ENCODE results near the gene ACTMAP. TPM values are rescaled to one million over a fixed set of nuclear protein-coding genes. Genes with fewer than 3 reads are reported as not detected.
A peak's percentile ranks its signal among the peaks of the same experiment; 100 is the strongest.

ACTMAP gene
- total and polyA plus RNA-seq, 2 experiments from 2014 or later, result 9.6 to 30.4 TPM

GRCh38 chr19:40703029-40703755, 47.1 kb downstream of the ACTMAP start:
- DNase-seq (ENCODE audit: low read depth in 1 of 2, low spot score in 1 of 2), result no peak
- Histone ChIP-seq H3K9me3 (ENCODE audit: low read depth) (no peaks in the 10 kb centered on the region), H3K27ac (peak overlapping the region; percentile 16), H3K36me3 (peaks cover 31% of the 10 kb centered on the region), H3K4me3 (no peak overlapping the region), H3K4me1 (ENCODE audit: low read depth) (no peaks in the 10 kb centered on the region), H3K27me3 (no peaks in the 10 kb centered on the region)
- TF ChIP-seq, protein P1, sequence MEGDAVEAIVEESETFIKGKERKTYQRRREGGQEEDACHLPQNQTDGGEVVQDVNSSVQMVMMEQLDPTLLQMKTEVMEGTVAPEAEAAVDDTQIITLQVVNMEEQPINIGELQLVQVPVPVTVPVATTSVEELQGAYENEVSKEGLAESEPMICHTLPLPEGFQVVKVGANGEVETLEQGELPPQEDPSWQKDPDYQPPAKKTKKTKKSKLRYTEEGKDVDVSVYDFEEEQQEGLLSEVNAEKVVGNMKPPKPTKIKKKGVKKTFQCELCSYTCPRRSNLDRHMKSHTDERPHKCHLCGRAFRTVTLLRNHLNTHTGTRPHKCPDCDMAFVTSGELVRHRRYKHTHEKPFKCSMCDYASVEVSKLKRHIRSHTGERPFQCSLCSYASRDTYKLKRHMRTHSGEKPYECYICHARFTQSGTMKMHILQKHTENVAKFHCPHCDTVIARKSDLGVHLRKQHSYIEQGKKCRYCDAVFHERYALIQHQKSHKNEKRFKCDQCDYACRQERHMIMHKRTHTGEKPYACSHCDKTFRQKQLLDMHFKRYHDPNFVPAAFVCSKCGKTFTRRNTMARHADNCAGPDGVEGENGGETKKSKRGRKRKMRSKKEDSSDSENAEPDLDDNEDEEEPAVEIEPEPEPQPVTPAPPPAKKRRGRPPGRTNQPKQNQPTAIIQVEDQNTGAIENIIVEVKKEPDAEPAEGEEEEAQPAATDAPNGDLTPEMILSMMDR (IDR thresholded peaks at IDR 0.05; ENCODE audit: low read depth, low read length), result no peak

DNA sequence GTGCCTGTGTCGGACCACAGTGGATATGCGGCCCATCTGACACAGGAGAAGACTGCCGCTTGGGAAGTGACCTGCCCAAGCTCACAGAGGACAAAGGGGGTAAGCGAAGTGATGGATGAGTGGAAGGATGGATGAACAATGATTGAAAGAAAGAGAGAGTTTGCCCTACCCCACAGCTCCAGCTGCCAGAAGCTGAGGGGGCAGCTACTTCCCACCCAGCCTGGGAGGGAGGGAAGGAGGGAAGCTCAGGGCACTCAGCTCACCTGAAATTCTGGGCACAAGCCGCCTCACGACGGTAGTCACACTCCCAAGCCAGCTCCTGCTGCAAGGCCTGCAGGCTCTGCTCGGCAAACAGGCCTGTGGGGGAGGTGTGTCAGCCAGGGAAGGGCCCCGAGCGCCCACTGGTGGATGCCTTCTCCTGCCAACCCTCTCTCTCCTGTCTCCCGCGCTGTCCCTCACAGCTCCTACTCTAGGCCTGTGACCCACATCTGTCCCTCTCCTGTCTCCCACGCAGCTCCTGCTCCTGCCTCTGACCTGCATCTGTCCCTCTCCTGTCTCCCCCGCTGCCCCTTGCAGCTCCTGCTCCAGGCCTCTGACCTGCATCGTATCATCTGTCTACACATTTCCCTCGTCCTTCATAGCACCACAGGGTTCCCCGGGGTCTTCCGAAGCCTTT, 47.8 kb downstream of the ACTMAP start:
- Histone ChIP-seq H3K4me3 (no peak overlapping the region), H3K27me3 (no peaks in the 10 kb centered on the region), H3K27ac (peak overlapping the region; percentile 16), H3K9me3 (ENCODE audit: low read depth) (no peaks in the 10 kb centered on the region), H3K4me1 (ENCODE audit: low read depth) (no peaks in the 10 kb centered on the region), H3K36me3 (peaks cover 26% of the 10 kb centered on the region)
- TF ChIP-seq, protein P1 (IDR thresholded peaks at IDR 0.05; ENCODE audit: low read depth, low read length), result peak; percentile 47
- peak; percentile 45 to 68 for DNase-seq (ENCODE audit: low read depth in 1 of 2, low spot score in 1 of 2)

- TF ChIP-seq, protein P1 (IDR thresholded peaks at IDR 0.05; ENCODE audit: low read depth, low read length), result no peak
- H3K27me3 ChIP-seq, result no peaks in the 10 kb centered on the region
- H3K4me1 ChIP-seq (ENCODE audit: low read depth), result no peaks in the 10 kb centered on the region
- peaks cover 26% of the 10 kb centered on the region for H3K36me3 ChIP-seq
- no peak overlapping the region for H3K27ac ChIP-seq
- H3K9me3 ChIP-seq (ENCODE audit: low read depth), result no peaks in the 10 kb centered on the region
- H3K4me3 ChIP-seq, result no peak overlapping the region
- no peak for DNase-seq (ENCODE audit: low read depth in 1 of 2, low spot score in 1 of 2)
Measured at GRCh38 chr19:40701758-40702157, 48.5 kb downstream of the ACTMAP start.

- Histone ChIP-seq H3K9me3 (ENCODE audit: low read depth) (no peaks in the 10 kb centered on the region), H3K4me3 (no peak overlapping the region), H3K4me1 (ENCODE audit: low read depth) (no peaks in the 10 kb centered on the region), H3K27ac (no peak overlapping the region), H3K36me3 (peaks cover 22% of the 10 kb centered on the region), H3K27me3 (no peaks in the 10 kb centered on the region)
- no peak for DNase-seq (ENCODE audit: low read depth in 1 of 2, low spot score in 1 of 2)
- TF ChIP-seq, protein P1 (IDR thresholded peaks at IDR 0.05; ENCODE audit: low read depth, low read length), result no peak
Measured at GRCh38 chr19:40700083-40700482, 50.2 kb downstream of the ACTMAP start.

- Histone ChIP-seq H3K36me3 (peaks cover 10% of the 10 kb centered on the region), H3K27ac (no peak overlapping the region), H3K27me3 (no peaks in the 10 kb centered on the region), H3K4me1 (ENCODE audit: low read depth) (no peaks in the 10 kb centered on the region), H3K9me3 (ENCODE audit: low read depth) (no peaks in the 10 kb centered on the region), H3K4me3 (no peak overlapping the region)
- DNase-seq (ENCODE audit: low read depth in 1 of 2, low spot score in 1 of 2), result no peak
- TF ChIP-seq, protein P1 (IDR thresholded peaks at IDR 0.05; ENCODE audit: low read depth, low read length), result no peak
Measured at GRCh38 chr19:40697007-40697406, 53.3 kb downstream of the ACTMAP start.
